ENCODE measurements around the gene SLC25A34. TPM values are rescaled to one million over a fixed set of nuclear protein-coding genes. Genes with fewer than 3 reads are reported as not detected.

SLC25A34 gene
- total and polyA plus RNA-seq, 4 donors: 1.6 to 4.2 (median 2.2) TPM

GRCh38 chr1:15707239-15707925 is 28.7 kb upstream of the SLC25A34 start:
- Histone ChIP-seq H3K4me1 (ENCODE audit: control insufficient read depth in 5 of 5, insufficient read depth in 5 of 5, low read length in 5 of 5) (peaks cover 9 to 14% (median 13%) of the 10 kb centered on the region in 5 donors), H3K9ac (ENCODE audit: insufficient read depth in 1 of 2, low read length in 2 of 2) (no peak overlapping the region), H3K9me3 (ENCODE audit: control insufficient read depth in 4 of 4, insufficient read depth in 3 of 4, low read length in 3 of 4) (no peaks in the 10 kb centered on the region), H3K36me3 (ENCODE audit: control insufficient read depth in 4 of 4, insufficient read depth in 4 of 4, low read length in 4 of 4) (peaks cover 0 to 7% (median 3%) of the 10 kb centered on the region in 4 donors), H3K4me3 (no peak overlapping the region), H3K27me3 (ENCODE audit: control insufficient read depth in 3 of 3, insufficient read depth in 3 of 3, low read length in 2 of 3) (no peaks in the 10 kb centered on the region), H3K27ac (ENCODE audit: low read depth in 1 of 2, low read length in 1 of 2) (peak overlapping the region in 1 of 2 donors; percentile 15)
- DNase-seq: no peak
- ATAC-seq (ENCODE audit: insufficient read depth, low FRiP score): no peak
- TF ChIP-seq, protein P1, sequence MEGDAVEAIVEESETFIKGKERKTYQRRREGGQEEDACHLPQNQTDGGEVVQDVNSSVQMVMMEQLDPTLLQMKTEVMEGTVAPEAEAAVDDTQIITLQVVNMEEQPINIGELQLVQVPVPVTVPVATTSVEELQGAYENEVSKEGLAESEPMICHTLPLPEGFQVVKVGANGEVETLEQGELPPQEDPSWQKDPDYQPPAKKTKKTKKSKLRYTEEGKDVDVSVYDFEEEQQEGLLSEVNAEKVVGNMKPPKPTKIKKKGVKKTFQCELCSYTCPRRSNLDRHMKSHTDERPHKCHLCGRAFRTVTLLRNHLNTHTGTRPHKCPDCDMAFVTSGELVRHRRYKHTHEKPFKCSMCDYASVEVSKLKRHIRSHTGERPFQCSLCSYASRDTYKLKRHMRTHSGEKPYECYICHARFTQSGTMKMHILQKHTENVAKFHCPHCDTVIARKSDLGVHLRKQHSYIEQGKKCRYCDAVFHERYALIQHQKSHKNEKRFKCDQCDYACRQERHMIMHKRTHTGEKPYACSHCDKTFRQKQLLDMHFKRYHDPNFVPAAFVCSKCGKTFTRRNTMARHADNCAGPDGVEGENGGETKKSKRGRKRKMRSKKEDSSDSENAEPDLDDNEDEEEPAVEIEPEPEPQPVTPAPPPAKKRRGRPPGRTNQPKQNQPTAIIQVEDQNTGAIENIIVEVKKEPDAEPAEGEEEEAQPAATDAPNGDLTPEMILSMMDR (IDR thresholded peaks at IDR 0.05; ENCODE audit: control extremely low read depth, extremely low read depth): no peak
- WGBS, 2 donors: 79 to 91% methylated on average over 8 of the region's 8 CpGs

DNA sequence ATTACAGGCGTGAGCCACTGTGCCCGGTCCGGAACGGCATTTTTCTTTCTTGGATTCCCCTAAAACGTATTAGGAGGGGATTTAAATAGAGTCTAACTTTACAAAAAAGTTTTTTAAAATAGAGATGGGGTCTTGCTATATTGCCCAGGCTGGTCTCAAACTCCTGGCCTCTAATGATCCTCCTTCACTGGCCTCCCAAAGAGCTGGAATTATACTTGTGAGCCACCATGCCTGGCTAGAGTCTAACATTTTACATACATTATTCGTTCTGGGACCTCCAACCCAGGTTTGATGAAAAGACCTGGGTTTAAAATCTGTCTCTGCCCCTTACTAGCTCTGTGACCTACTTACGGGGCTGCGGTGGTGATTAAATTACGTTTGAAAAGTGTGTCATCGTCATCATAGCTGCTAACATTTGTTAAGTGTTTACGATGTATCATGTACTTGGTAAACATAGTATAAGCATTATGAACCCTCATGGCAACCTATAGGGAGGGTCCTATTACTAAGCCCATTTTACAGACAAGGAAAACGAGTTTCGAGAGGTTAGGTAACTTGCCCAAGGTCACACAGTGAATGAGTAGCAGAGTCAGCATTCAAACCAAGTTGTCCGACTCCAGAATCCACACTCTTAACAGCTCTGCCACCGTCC is 27.4 kb upstream of the SLC25A34 start:
- ATAC-seq (ENCODE audit: insufficient read depth, low FRiP score) (no peak), DNase-seq (no peak)
- Histone ChIP-seq H3K27me3 (ENCODE audit: control insufficient read depth in 3 of 3, insufficient read depth in 3 of 3, low read length in 2 of 3) (no peaks in the 10 kb centered on the region), H3K4me1 (ENCODE audit: control insufficient read depth in 5 of 5, insufficient read depth in 5 of 5, low read length in 5 of 5) (peaks cover 4 to 10% (median 5%) of the 10 kb centered on the region in 5 donors), H3K9ac (ENCODE audit: insufficient read depth in 1 of 2, low read length in 2 of 2) (no peak overlapping the region), H3K27ac (ENCODE audit: low read depth in 1 of 2, low read length in 1 of 2) (no peak overlapping the region), H3K36me3 (ENCODE audit: control insufficient read depth in 4 of 4, insufficient read depth in 4 of 4, low read length in 4 of 4) (peaks cover 0 to 7% (median 3%) of the 10 kb centered on the region in 4 donors), H3K9me3 (ENCODE audit: control insufficient read depth in 4 of 4, insufficient read depth in 3 of 4, low read length in 3 of 4) (no peaks in the 10 kb centered on the region), H3K4me3 (no peak overlapping the region)
- WGBS, 2 donors: 84 to 89% methylated on average over 15 of the region's 15 CpGs
- TF ChIP-seq, protein P1 (IDR thresholded peaks at IDR 0.05; ENCODE audit: control extremely low read depth, extremely low read depth): no peak

DNA sequence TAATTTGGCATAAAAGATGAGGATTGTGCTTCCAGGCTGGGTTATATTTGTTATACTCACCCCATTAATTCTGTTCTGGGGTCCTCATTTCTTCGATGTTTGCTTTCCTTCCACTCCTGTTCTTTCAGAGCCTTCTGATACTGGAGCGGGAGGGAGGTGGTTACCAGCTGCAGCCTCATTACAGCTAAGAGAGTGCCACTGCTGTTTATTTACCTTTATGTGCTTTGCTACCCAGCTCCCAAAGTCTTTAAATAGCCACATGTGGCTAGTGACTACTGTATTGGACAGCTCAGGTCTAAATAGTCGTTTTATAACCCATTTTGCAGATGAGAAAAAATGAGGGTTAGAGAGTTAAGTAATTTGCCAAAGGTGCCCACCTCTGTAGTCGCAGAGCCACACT is 26.8 kb upstream of the SLC25A34 start:
- H3K27ac ChIP-seq (ENCODE audit: low read depth in 1 of 2, low read length in 1 of 2): no peak overlapping the region
- no peak overlapping the region for H3K4me3 ChIP-seq
- no peaks in the 10 kb centered on the region for H3K9me3 ChIP-seq (ENCODE audit: control insufficient read depth in 4 of 4, insufficient read depth in 3 of 4, low read length in 3 of 4)
- WGBS, 2 donors: 89 to 94% methylated on average over 4 of the region's 4 CpGs
- H3K4me1 ChIP-seq (ENCODE audit: control insufficient read depth in 5 of 5, insufficient read depth in 5 of 5, low read length in 5 of 5): peaks cover 0 to 7% (median 5%) of the 10 kb centered on the region in 5 donors
- H3K9ac ChIP-seq (ENCODE audit: insufficient read depth in 1 of 2, low read length in 2 of 2): no peak overlapping the region
- no peaks in the 10 kb centered on the region for H3K27me3 ChIP-seq (ENCODE audit: control insufficient read depth in 3 of 3, insufficient read depth in 3 of 3, low read length in 2 of 3)
- TF ChIP-seq, protein P1 (IDR thresholded peaks at IDR 0.05; ENCODE audit: control extremely low read depth, extremely low read depth): no peak
- peaks cover 0 to 7% (median 3%) of the 10 kb centered on the region in 4 donors for H3K36me3 ChIP-seq (ENCODE audit: control insufficient read depth in 4 of 4, insufficient read depth in 4 of 4, low read length in 4 of 4)
- ATAC-seq (ENCODE audit: insufficient read depth, low FRiP score) (no peak), DNase-seq (no peak)
